Mammary epithelial cell (primary cell): Measurements from ENCODE around the gene DBNDD1.
"Not testable (repeated sequence)": the region's sequence is repeated elsewhere in the genome, so short reads cannot be mapped to it uniquely, and the experiment has no call there.

Source experiments
- CTCF ChIP-seq, 2 donors: IDR thresholded peaks in 1 of 2; conservative IDR thresholded peaks in 1 of 2; 2 replicates each; pipeline ENCODE4 v1.5.1; 2011 to 2012; ENCODE audit warnings: inconsistent platforms in 2 of 2, low read length in 2 of 2, mild to moderate bottlenecking in 2 of 2, control low read depth in 1 of 2, low read depth in 1 of 2; ENCODE audit not compliant: insufficient read depth in 1 of 2; ENCODE audit errors: extremely low read depth in 1 of 2
- EZH2 ChIP-seq: IDR thresholded peaks from 2 replicates; pipeline ENCODE4 v1.6.1; 2012; ENCODE audit warnings: low read length, inconsistent platforms, borderline replicate concordance

DNA sequence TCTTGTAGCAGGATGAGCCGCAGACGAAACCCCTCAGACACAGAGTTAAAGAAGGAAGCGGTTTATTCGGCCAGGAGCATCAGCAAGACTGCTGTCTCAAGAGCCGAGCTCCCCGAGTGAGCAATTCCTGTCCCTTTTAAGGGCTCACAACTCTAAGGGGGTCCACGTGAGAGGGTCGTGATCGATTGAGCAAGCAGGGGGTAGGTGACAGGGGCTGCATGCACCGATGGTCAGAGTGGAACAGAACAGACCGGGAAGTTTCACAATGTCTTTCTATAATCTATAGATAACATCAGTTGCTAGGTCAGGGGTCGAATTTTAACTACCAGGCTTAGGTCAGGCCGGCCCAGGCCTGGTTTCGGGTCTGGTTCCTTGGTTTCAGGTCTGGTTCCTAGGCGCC lies 37.3 kb upstream of the DBNDD1 start:
- TF ChIP-seq CTCF (conservative IDR thresholded peaks at IDR 0.05 in 1 of 2, IDR thresholded peaks at IDR 0.05 in 1 of 2; ENCODE audit: extremely low read depth in 1 of 2, insufficient read depth in 1 of 2, low read depth in 1 of 2, low read length in 2 of 2); EZH2: not testable (repeated sequence)
